ENCODE data around the gene WEE2.

Gene WEE2

DNA sequence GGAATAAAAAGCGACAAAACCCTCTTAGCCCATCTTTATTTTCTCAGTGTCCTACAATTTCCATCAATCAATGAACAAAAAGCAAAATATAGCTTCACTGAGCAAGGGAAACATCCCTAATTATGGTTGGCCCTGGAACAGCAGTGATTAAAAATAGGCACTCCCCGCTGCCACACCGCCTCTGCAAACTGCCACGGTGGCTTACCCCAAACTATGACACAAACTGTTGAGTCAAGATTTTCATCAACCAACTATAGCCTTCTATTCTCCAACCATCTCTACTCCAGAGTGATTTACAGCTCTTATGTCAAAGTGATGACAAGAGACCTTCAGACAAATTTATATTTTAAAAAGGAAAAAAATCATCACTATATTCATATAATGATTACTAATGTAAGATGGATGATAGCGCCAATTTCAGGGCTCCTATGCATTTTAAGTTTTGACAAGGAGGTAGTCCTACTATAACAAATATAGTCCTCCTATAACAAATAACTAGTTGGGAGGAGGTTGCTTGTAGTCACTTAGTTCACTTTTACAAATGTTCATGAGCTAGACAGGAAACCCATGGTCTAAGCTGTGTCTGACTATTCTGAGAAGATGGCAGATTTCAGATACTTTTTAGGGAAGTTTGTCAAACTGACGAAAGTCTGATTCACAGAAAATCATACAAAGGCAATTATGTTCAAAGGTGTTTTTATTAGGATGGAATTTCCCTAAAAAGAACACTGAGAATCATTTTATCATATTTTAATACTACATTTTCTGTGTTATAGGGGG is 32.5 kb upstream of the WEE2 start:
- no peak overlapping the region for H3K4me3 ChIP-seq (ENCODE audit: low read depth, low read length)
- TF ChIP-seq, protein P1, sequence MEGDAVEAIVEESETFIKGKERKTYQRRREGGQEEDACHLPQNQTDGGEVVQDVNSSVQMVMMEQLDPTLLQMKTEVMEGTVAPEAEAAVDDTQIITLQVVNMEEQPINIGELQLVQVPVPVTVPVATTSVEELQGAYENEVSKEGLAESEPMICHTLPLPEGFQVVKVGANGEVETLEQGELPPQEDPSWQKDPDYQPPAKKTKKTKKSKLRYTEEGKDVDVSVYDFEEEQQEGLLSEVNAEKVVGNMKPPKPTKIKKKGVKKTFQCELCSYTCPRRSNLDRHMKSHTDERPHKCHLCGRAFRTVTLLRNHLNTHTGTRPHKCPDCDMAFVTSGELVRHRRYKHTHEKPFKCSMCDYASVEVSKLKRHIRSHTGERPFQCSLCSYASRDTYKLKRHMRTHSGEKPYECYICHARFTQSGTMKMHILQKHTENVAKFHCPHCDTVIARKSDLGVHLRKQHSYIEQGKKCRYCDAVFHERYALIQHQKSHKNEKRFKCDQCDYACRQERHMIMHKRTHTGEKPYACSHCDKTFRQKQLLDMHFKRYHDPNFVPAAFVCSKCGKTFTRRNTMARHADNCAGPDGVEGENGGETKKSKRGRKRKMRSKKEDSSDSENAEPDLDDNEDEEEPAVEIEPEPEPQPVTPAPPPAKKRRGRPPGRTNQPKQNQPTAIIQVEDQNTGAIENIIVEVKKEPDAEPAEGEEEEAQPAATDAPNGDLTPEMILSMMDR (IDR thresholded peaks at IDR 0.05; ENCODE audit: insufficient read depth, low read depth, low read length, missing control alignments), result no peak
- no peak for DNase-seq (ENCODE audit: low read depth)

DNA sequence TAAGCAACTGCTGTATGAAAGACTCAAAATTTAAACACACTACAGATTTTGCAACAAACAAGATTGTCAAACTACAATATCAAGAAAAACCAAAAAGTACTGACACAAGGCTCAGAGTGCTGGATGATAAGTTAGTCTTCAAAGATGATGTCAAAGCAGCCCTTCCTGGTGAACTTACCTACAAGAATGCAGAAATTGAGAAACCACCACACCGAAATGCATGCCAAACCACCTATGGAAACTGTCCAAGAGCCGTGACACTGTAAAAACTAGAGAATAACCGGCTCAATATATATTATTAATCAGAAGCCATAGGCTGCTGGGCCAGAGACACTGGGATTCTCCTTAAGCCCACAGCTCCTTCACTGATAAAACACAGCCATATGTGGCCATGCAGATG is 31.5 kb upstream of the WEE2 start:
- TF ChIP-seq, protein P1 (IDR thresholded peaks at IDR 0.05; ENCODE audit: insufficient read depth, low read depth, low read length, missing control alignments), result no peak
- DNase-seq (ENCODE audit: low read depth), result no peak
- no peak overlapping the region for H3K4me3 ChIP-seq (ENCODE audit: low read depth, low read length)

DNA sequence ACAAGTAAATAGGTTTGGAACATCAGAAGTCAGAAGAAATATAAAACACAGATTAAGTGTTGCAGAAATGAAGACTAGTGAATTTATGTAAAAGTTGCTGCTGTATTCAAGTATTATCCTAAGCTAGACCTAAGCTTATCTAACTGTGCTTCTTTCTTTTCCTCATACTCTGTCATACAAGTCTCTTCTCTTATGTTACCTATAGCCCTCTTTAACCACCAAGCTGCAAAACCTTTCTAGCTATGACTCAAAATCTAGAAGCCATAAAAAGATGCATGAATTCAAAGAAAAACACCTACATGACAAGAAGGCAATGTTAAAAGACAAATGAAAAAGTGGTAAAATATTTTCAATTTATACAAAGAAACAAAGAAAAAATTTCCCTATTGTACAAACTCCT is 29.1 kb upstream of the WEE2 start:
- DNase-seq (ENCODE audit: low read depth), result no peak
- TF ChIP-seq, protein P1 (IDR thresholded peaks at IDR 0.05; ENCODE audit: insufficient read depth, low read depth, low read length, missing control alignments), result no peak
- no peak overlapping the region for H3K4me3 ChIP-seq (ENCODE audit: low read depth, low read length)

DNA sequence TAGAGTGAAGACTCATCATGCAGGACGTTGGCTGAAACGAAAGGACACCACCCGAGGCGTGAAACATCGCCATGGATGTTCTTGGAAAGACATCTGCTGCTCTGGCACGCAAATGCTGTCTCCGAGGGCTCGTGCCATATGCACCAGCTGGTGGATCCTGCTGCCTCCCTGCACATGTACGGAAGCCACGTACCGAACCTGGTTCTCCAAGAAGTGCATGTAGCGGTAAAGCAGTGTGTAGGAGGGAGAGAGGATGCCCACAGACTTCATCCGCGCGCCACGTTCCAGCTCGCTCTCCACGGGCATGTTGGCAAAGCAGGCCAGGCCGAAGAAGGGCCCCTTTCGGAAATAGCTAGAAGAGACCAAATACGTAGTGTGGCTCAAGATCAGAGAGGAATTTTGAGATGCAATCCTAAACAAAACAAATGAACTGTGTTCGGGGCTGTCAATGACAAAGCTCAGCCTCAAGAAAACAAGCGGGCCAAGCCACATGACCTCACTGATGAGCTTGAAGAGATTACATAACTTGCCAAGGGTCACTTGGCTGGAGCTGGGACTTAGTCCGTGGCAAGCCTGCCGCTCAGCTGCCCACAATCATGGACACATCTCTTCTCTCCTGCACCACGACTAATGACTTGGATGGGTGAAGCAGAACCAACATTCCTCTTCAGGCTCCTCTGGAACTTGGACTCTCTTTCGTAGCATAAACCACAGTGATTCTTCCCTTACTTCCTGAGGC is 22.7 kb upstream of the WEE2 start:
- H3K4me3 ChIP-seq (ENCODE audit: low read depth, low read length), result no peak overlapping the region
- TF ChIP-seq, protein P1 (IDR thresholded peaks at IDR 0.05; ENCODE audit: insufficient read depth, low read depth, low read length, missing control alignments), result no peak
- no peak for DNase-seq (ENCODE audit: low read depth)

DNA sequence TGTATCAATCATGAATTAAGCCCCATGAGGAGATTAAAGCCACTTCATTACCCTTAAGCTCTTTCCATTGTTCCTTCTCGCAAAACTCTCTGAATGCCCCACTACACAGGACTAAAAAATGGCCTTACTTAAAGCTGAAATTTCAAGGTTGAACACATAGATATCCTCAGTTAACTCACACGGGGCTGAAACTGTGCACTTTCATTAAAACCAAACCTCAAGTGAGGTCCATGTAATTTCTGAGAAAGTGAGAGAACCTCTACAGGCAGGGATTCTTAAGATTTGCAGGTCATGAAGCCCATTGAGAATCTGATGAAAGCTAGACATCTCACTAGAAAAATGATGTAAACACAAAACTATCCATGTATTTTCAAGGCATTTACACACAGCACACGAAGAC is 22.1 kb upstream of the WEE2 start:
- TF ChIP-seq, protein P1 (IDR thresholded peaks at IDR 0.05; ENCODE audit: insufficient read depth, low read depth, low read length, missing control alignments), result no peak
- no peak overlapping the region for H3K4me3 ChIP-seq (ENCODE audit: low read depth, low read length)
- no peak for DNase-seq (ENCODE audit: low read depth)

DNA sequence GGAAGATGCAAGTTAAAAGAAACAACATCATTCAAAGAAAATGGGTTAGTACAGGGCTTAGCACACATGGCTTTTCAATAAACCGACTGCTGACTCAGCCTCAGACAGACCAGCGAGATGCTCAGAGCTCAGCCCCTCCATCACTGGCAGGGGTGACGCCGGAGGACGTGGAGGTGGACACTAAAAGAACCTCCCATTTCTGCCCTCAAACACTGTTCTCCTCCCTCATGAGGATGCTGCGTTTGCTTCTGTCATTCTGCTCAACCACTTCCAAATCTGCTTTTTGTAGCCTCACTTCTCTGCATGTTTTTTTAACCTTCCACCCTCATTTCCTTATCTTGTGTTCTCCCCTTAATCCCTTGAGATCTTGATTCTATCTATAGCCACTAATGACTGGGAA is 21.5 kb upstream of the WEE2 start:
- TF ChIP-seq, protein P1 (IDR thresholded peaks at IDR 0.05; ENCODE audit: insufficient read depth, low read depth, low read length, missing control alignments), result no peak
- H3K4me3 ChIP-seq (ENCODE audit: low read depth, low read length), result no peak overlapping the region
- no peak for DNase-seq (ENCODE audit: low read depth)
